ENCODE measurements around the gene LY86. TPM values are rescaled to one million over a fixed set of nuclear protein-coding genes. Genes with fewer than 3 reads are reported as not detected.

The LY86 gene
- total and polyA plus RNA-seq, 9 of the 15 experiments (the other 6 are each of a cell fraction or from before 2014, with no cell fraction given), result 0.08 to 0.20 TPM; not detected in 7

GRCh38 chr6:6657085-6657819 lies 68.7 kb downstream of the LY86 start (continued):
- TF ChIP-seq, protein P1, sequence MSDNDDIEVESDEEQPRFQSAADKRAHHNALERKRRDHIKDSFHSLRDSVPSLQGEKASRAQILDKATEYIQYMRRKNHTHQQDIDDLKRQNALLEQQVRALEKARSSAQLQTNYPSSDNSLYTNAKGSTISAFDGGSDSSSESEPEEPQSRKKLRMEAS (CRISPR knock-in tag; IDR thresholded peaks at IDR 0.05), result no peak
- TF ChIP-seq ZNF696 (CRISPR knock-in tag; conservative IDR thresholded peaks at IDR 0.05) (no peak), NRF1 (conservative IDR thresholded peaks at IDR 0.05 in 1 of 2, IDR thresholded peaks at IDR 0.05 in 1 of 2) (peak; percentile 74 to 78), ZNF766 (CRISPR knock-in tag; conservative IDR thresholded peaks at IDR 0.05) (peak; percentile 11; the same call in 1 of the 2 replicates), ZNF347 (CRISPR knock-in tag; IDR thresholded peaks at IDR 0.05; ENCODE audit: low read depth) (no peak), PREB (CRISPR knock-in tag; IDR thresholded peaks at IDR 0.05) (no peak), SMARCE1 (IDR thresholded peaks at IDR 0.05) (no peak), THAP7 (CRISPR knock-in tag; IDR thresholded peaks at IDR 0.05) (no peak), PCBP1 (IDR thresholded peaks at IDR 0.05; ENCODE audit: low read depth, low read length, poor library complexity, severe bottlenecking) (no peak)
- TF ChIP-seq, protein P2, sequence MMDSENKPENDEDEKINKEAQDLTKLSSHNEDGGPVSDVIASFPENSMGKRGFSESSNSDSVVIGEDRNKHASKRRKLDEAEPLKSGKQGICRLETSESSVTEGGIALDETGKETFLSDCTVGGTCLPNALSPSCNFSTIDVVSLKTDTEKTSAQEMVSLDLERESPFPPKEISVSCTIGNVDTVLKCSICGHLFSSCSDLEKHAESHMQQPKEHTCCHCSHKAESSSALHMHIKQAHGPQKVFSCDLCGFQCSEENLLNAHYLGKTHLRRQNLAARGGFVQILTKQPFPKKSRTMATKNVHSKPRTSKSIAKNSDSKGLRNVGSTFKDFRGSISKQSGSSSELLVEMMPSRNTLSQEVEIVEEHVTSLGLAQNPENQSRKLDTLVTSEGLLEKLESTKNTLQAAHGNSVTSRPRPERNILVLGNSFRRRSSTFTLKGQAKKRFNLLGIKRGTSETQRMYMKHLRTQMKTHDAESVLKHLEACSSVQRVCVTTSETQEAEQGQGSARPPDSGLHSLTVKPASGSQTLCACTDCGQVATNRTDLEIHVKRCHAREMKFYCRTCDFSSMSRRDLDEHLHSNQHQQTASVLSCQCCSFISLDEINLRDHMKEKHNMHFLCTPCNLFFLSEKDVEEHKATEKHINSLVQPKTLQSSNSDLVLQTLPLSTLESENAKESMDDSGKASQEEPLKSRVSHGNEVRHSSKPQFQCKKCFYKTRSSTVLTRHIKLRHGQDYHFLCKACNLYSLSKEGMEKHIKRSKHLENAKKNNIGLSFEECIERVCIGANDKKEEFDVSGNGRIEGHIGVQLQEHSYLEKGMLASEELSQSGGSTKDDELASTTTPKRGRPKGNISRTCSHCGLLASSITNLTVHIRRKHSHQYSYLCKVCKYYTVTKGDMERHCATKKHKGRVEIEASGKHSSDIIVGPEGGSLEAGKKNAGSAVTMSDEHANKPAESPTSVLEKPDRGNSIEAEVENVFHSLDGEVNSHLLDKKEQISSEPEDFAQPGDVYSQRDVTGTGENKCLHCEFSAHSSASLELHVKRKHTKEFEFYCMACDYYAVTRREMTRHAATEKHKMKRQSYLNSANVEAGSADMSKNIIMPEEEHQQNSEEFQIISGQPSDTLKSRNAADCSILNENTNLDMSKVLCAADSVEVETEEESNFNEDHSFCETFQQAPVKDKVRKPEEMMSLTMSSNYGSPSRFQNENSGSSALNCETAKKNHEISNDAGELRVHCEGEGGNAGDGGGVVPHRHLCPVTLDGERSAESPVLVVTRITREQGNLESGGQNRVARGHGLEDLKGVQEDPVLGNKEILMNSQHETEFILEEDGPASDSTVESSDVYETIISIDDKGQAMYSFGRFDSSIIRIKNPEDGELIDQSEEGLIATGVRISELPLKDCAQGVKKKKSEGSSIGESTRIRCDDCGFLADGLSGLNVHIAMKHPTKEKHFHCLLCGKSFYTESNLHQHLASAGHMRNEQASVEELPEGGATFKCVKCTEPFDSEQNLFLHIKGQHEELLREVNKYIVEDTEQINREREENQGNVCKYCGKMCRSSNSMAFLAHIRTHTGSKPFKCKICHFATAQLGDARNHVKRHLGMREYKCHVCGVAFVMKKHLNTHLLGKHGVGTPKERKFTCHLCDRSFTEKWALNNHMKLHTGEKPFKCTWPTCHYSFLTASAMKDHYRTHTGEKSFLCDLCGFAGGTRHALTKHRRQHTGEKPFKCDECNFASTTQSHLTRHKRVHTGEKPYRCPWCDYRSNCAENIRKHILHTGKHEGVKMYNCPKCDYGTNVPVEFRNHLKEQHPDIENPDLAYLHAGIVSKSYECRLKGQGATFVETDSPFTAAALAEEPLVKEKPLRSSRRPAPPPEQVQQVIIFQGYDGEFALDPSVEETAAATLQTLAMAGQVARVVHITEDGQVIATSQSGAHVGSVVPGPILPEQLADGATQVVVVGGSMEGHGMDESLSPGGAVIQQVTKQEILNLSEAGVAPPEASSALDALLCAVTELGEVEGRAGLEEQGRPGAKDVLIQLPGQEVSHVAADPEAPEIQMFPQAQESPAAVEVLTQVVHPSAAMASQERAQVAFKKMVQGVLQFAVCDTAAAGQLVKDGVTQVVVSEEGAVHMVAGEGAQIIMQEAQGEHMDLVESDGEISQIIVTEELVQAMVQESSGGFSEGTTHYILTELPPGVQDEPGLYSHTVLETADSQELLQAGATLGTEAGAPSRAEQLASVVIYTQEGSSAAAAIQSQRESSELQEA (IDR thresholded peaks at IDR 0.05; ENCODE audit: low read depth), result no peak
- TF ChIP-seq, protein P3, sequence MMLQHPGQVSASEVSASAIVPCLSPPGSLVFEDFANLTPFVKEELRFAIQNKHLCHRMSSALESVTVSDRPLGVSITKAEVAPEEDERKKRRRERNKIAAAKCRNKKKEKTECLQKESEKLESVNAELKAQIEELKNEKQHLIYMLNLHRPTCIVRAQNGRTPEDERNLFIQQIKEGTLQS (IDR thresholded peaks at IDR 0.05), result no peak
- TF ChIP-seq, protein P3 (CRISPR knock-in tag; conservative IDR thresholded peaks at IDR 0.05), result peak; percentile 73; the same call in 1 of the 2 replicates
- TF ChIP-seq, protein P4, sequence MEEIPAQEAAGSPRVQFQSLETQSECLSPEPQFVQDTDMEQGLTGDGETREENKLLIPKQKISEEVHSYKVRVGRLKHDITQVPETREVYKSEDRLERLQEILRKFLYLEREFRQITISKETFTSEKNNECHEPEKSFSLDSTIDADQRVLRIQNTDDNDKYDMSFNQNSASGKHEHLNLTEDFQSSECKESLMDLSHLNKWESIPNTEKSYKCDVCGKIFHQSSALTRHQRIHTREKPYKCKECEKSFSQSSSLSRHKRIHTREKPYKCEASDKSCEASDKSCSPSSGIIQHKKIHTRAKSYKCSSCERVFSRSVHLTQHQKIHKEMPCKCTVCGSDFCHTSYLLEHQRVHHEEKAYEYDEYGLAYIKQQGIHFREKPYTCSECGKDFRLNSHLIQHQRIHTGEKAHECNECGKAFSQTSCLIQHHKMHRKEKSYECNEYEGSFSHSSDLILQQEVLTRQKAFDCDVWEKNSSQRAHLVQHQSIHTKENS (CRISPR knock-in tag; IDR thresholded peaks at IDR 0.05), result no peak
